Right lung (tissue), 10 donors: ENCODE measurements around the gene ZNF592. TPM values are rescaled to one million over a fixed set of nuclear protein-coding genes. Genes with fewer than 3 reads are reported as not detected.
"Not testable (repeated sequence)": the region's sequence is repeated elsewhere in the genome, so short reads cannot be mapped to it uniquely, and the experiment has no call there.

Experiments
- DNase-seq, 2 donors: peaks; one replicate each; pipeline ENCODE4 v3.0.0-alpha.2; 2013
- long read RNA-seq, 8 donors: transcript quantifications; one replicate each; lab custom pipeline, GENCODE V29; 2026
- polyA plus RNA-seq, 5 donors: library from polyadenylated mRNA; unstranded; fragments of 120-200 nt; gene quantifications; one replicate each; pipeline versions ENCODE4 v1.2.1 to v1.2.3, GENCODE V29; 2013; ENCODE audit warnings: inconsistent platforms in 1 of 5, low replicate concordance in 1 of 5; ENCODE audit not compliant: insufficient read length in 5 of 5, insufficient read depth in 1 of 5

The ZNF592 gene
- 10 to 100 TPM; 19.7 to 27.2 (median 26.0) TPM for polyA plus RNA-seq
- long read RNA-seq, donor 1, full-length matches to known transcripts = 2 of 27 reads
- long read RNA-seq, donor 1, partial matches to known transcripts = 25 of 27 reads
- long read RNA-seq, donor 1, other reads (novel, unspliced or antisense) = 0 of 27 reads
- long read RNA-seq, donor 2, full-length matches to known transcripts = 2 of 2 reads
- long read RNA-seq, donor 2, partial matches to known transcripts = 0 of 2 reads
- long read RNA-seq, donor 2, other reads (novel, unspliced or antisense) = 0 of 2 reads
- long read RNA-seq, donor 3, full-length matches to known transcripts = 1 of 1 reads
- long read RNA-seq, donor 3, partial matches to known transcripts = 0 of 1 reads
- long read RNA-seq, donor 3, other reads (novel, unspliced or antisense) = 0 of 1 reads
- long read RNA-seq, donor 4, partial matches to known transcripts = 8 of 8 reads
- long read RNA-seq, donor 4, other reads (novel, unspliced or antisense) = 0 of 8 reads
- long read RNA-seq, donor 5, full-length matches to known transcripts = 1 of 29 reads
- long read RNA-seq, donor 5, partial matches to known transcripts = 28 of 29 reads
- long read RNA-seq, donor 5, other reads (novel, unspliced or antisense) = 0 of 29 reads
- long read RNA-seq, donor 6, full-length matches to known transcripts = 2 of 8 reads
- long read RNA-seq, donor 6, partial matches to known transcripts = 6 of 8 reads
- long read RNA-seq, donor 6, other reads (novel, unspliced or antisense) = 0 of 8 reads
- long read RNA-seq, donor 7 = 0 reads
- long read RNA-seq, donor 8 = 0 reads

GRCh38 chr15:84748274-84749110 is at the start of gene ZNF592:
TSS of gene ZNF592 (plus strand) at chr15:84748592. CDS start at chr15:84782676, 34,084 bp downstream.
- DNase-seq = peak; percentile 72 to 81

- DNase-seq = no peak
Measured at GRCh38 chr15:84699538-84700191, 48.7 kb upstream of the ZNF592 start.

GRCh38 chr15:84702961-84703482 is 45.4 kb upstream of the ZNF592 start:
- DNase-seq = peak; percentile 67 to 70

- DNase-seq = no peak
Measured at GRCh38 chr15:84703808-84704207, 44.6 kb upstream of the ZNF592 start.

- no peak for DNase-seq
Measured at GRCh38 chr15:84714372-84714771, 34.0 kb upstream of the ZNF592 start.

- DNase-seq = no peak
Measured at GRCh38 chr15:84714821-84715220, 33.6 kb upstream of the ZNF592 start.

- no peak for DNase-seq
Measured at GRCh38 chr15:84715441-84716035, 32.9 kb upstream of the ZNF592 start.

- peak; percentile 94 to 95 for DNase-seq
Measured at GRCh38 chr15:84716036-84716732, 32.2 kb upstream of the ZNF592 start, which contains the start of gene SEC11A. TSS of gene SEC11A (minus strand) at chr15:84716139. CDS start at chr15:84716075, 64 bp downstream.

GRCh38 chr15:84721371-84721770 is 27.0 kb upstream of the ZNF592 start:
- no peak for DNase-seq

- no peak for DNase-seq
Measured at GRCh38 chr15:84722628-84723027, 25.8 kb upstream of the ZNF592 start.

GRCh38 chr15:84725001-84725491 is 23.3 kb upstream of the ZNF592 start:
- no peak for DNase-seq

GRCh38 chr15:84727429-84727828 is 21.0 kb upstream of the ZNF592 start:
- no peak for DNase-seq

GRCh38 chr15:84731774-84732173 is 16.6 kb upstream of the ZNF592 start:
- no peak for DNase-seq

- peak; percentile 46 to 54 for DNase-seq
Measured at GRCh38 chr15:84734794-84735479, 13.5 kb upstream of the ZNF592 start.

- DNase-seq = not testable (repeated sequence)
Measured at GRCh38 chr15:84735480-84736061, 12.8 kb upstream of the ZNF592 start.

GRCh38 chr15:84736375-84736774 is 12.0 kb upstream of the ZNF592 start:
- DNase-seq = no peak

- DNase-seq = no peak
Measured at GRCh38 chr15:84737005-84737404, 11.4 kb upstream of the ZNF592 start.

GRCh38 chr15:84740691-84741090 is 7.7 kb upstream of the ZNF592 start:
- no peak for DNase-seq

GRCh38 chr15:84741121-84741520 is 7.3 kb upstream of the ZNF592 start:
- no peak for DNase-seq
